HCT116 (cell line): ENCODE data around the gene TTYH1. TPM values are rescaled to one million over a fixed set of nuclear protein-coding genes. Genes with fewer than 3 reads are reported as not detected.

Experiments
- ATAC-seq: fragments of 200-7000 bp; cut with Tn5 transposase; 2 replicates; pipeline ENCODE4 v1.9.1; 2020; ENCODE audit warnings: mild to moderate bottlenecking, moderate library complexity
- BruUV-seq: library from RNA; stranded (reverse); fragments of 400-500 nt; replicated peaks from 2 replicates; lab custom pipeline; 2021; lab: Mats Ljungman, UMichigan
- CTCF ChIA-PET: fragments of 300-600 bp; sonication (Branson Sonifier 250); formaldehyde crosslinking; loops from one replicate; lab custom pipeline; 2021; ENCODE audit warnings: antibody characterized with exemption; lab: Charles Lee
- POLR2A ChIA-PET: fragments of 300-600, 350-600 bp; sonication (Branson Sonifier 250); formaldehyde crosslinking; loops from one replicate; lab custom pipeline; 2021; ENCODE audit warnings: antibody characterized with exemption; lab: Charles Lee
- RAD21 ChIA-PET, 2 experiments: fragments of 300-600 bp; sonication (Branson Sonifier 250); formaldehyde crosslinking; loops; one replicate each; lab custom pipeline; 2023; ENCODE audit warnings: low total read pairs in 2 of 2; ENCODE audit not compliant: uncharacterized antibody in 2 of 2, unreplicated experiment in 2 of 2, low non-redundant PET in 1 of 2; lab: Charles Lee
- DNase-seq: peaks from one replicate; pipeline ENCODE4 v3.0.0-alpha.2; 2010; ENCODE audit warnings: low read depth, low spot score
- H2AFZ ChIP-seq: fragments of 200-600 bp; shearing (Covaris generic), sonication (generic); 2 replicates; pipeline ENCODE4 v1.6.1; 2017; ENCODE audit warnings: low read depth, mixed run types, mixed read lengths, antibody characterized with exemption, low read length; ENCODE audit not compliant: poor library complexity, severe bottlenecking
- H3K27ac ChIP-seq: 2 replicates; pipeline ENCODE4 v1.5.1; 2012; ENCODE audit warnings: low read depth, low read length
- H3K27me3 ChIP-seq: fragments of 200-600 bp; sonication (generic); 2 replicates; pipeline ENCODE4 v1.6.1; 2016; ENCODE audit warnings: mixed run types, low read length, mixed read lengths; ENCODE audit not compliant: insufficient read depth
- H3K36me3 ChIP-seq, 2 experiments: fragments of 200-500 bp in 1 of 2; fragments of 200-600 bp in 1 of 2; sonication (Bioruptor generic) in 1 of 2; sonication (generic) in 1 of 2; 2 replicates each; pipeline versions ENCODE4 v1.5.1 to v1.6.1; 2014 to 2016; ENCODE audit warnings: low read length in 2 of 2, inconsistent platforms in 1 of 2, mixed read lengths in 1 of 2, mixed run types in 1 of 2; ENCODE audit not compliant: insufficient read depth in 2 of 2, control insufficient read depth in 1 of 2
- H3K4me1 ChIP-seq, 2 experiments: fragments of 200-600 bp in 1 of 2; sonication (generic) in 1 of 2; 2 replicates each; pipeline versions ENCODE4 v1.5.1 to v1.6.1; 2012 to 2017; ENCODE audit warnings: low read length in 2 of 2, inconsistent platforms in 1 of 2, mild to moderate bottlenecking in 1 of 2, mixed read lengths in 1 of 2, mixed run types in 1 of 2, moderate library complexity in 1 of 2; ENCODE audit not compliant: insufficient read depth in 2 of 2, control insufficient read depth in 1 of 2
- H3K4me2 ChIP-seq: fragments of 200-600 bp; sonication (generic); 2 replicates; pipeline ENCODE4 v1.6.1; 2017; ENCODE audit warnings: mixed run types, low read length, mixed read lengths
- H3K4me3 ChIP-seq, 2 experiments: fragments of 200-600 bp in 1 of 2; sonication (generic) in 1 of 2; replicated peaks in 1 of 2; 2 replicates each; pipeline ENCODE4 v1.5.1; 2011 to 2016; ENCODE audit warnings: low read length in 2 of 2, control low read depth in 1 of 2, low read depth in 1 of 2, mild to moderate bottlenecking in 1 of 2, mixed read lengths in 1 of 2, mixed run types in 1 of 2
- H3K79me2 ChIP-seq: fragments of 200-600 bp; sonication (generic); 2 replicates; pipeline ENCODE4 v1.6.1; 2017; ENCODE audit warnings: mild to moderate bottlenecking, mixed run types, low read length, moderate library complexity, mixed read lengths; ENCODE audit not compliant: insufficient read depth
- H3K9ac ChIP-seq: fragments of 200-600 bp; sonication (generic); 2 replicates; pipeline ENCODE4 v1.6.1; 2016; ENCODE audit warnings: low read length, mixed read lengths
- H3K9me2 ChIP-seq: fragments of 200-600 bp; sonication (generic), shearing (Covaris generic); 2 replicates; pipeline ENCODE4 v1.6.1; 2017; ENCODE audit warnings: mixed run types, mild to moderate bottlenecking, moderate library complexity; ENCODE audit not compliant: insufficient read depth
- H3K9me3 ChIP-seq, 2 experiments: fragments of 200-500 bp in 1 of 2; fragments of 200-600 bp in 1 of 2; sonication (Bioruptor generic) in 1 of 2; sonication (generic) in 1 of 2; 2 replicates each; pipeline ENCODE4 v1.6.1; 2014 to 2017; ENCODE audit warnings: low read length in 2 of 2, mixed read lengths in 2 of 2, inconsistent platforms in 1 of 2, low read depth in 1 of 2, mild to moderate bottlenecking in 1 of 2, mixed run types in 1 of 2, moderate library complexity in 1 of 2; ENCODE audit not compliant: control insufficient read depth in 1 of 2, insufficient read depth in 1 of 2
- H4K20me1 ChIP-seq: fragments of 200-600 bp; sonication (generic), shearing (Covaris generic); 2 replicates; pipeline ENCODE4 v1.6.1; 2017; ENCODE audit warnings: mixed run types, mild to moderate bottlenecking, moderate library complexity; ENCODE audit not compliant: insufficient read depth
- CBX3 ChIP-seq: IDR thresholded peaks from 2 replicates; pipeline ENCODE4 v1.6.1; 2012; ENCODE audit warnings: low read depth
- CEBPB ChIP-seq: IDR thresholded peaks from 2 replicates; pipeline ENCODE4 v1.6.1; 2012; ENCODE audit warnings: low read depth
- ELF1 ChIP-seq: IDR thresholded peaks from 2 replicates; pipeline ENCODE4 v1.6.1; 2012; ENCODE audit warnings: low read depth, borderline replicate concordance
- EZH2 ChIP-seq: fragments of 200-600 bp; sonication (generic); IDR thresholded peaks from 2 replicates; pipeline ENCODE4 v1.6.1; 2017; ENCODE audit warnings: antibody characterized with exemption, mixed run types
- FOSL1 ChIP-seq: IDR thresholded peaks from 2 replicates; pipeline ENCODE4 v1.6.1; 2012; ENCODE audit warnings: low read depth
- POLR2A ChIP-seq: IDR thresholded peaks from 2 replicates; pipeline ENCODE4 v1.7.0; 2011; ENCODE audit warnings: borderline replicate concordance; ENCODE audit not compliant: insufficient read depth, insufficient read length; ENCODE audit errors: extremely low read depth
- SIN3A ChIP-seq: IDR thresholded peaks from 2 replicates; pipeline ENCODE4 v1.6.1; 2012; ENCODE audit warnings: low read depth
- SP1 ChIP-seq: IDR thresholded peaks from 2 replicates; pipeline ENCODE4 v1.6.1; 2012; ENCODE audit warnings: low read depth
- SRF ChIP-seq: IDR thresholded peaks from 2 replicates; pipeline ENCODE4 v1.6.1; 2012; ENCODE audit warnings: low read depth
- TCF7L2 ChIP-seq: IDR thresholded peaks from 2 replicates; pipeline ENCODE4 v1.7.0; 2011; ENCODE audit warnings: borderline replicate concordance, inconsistent platforms; ENCODE audit not compliant: insufficient read depth, insufficient read length; ENCODE audit errors: extremely low read depth
- YY1 ChIP-seq: IDR thresholded peaks from 2 replicates; pipeline ENCODE4 v1.6.1; 2011; ENCODE audit warnings: low read length, low read depth, moderate library complexity, mild to moderate bottlenecking; ENCODE audit not compliant: insufficient replicate concordance; ENCODE audit errors: extremely low read depth
- intact Hi-C: fragments of 100-400 bp; cut with micrococcal nuclease; formaldehyde crosslinking; loops from 2 replicates; pipeline ENCODE4 v1.10.0; 2022
- total RNA-seq: library from RNA; stranded (reverse); gene quantifications from one replicate; pipeline ENCODE4 v1.2.1, GENCODE V29; 2021; ENCODE audit not compliant: unreplicated experiment
- TF ChIP-seq, protein P1 (sequence below): IDR thresholded peaks from 2 replicates; pipeline ENCODE4 v1.6.1; 2011; ENCODE audit warnings: mild to moderate bottlenecking, low read length, moderate library complexity; ENCODE audit not compliant: insufficient replicate concordance; ENCODE audit errors: extremely low read depth

Gene TTYH1
- total RNA-seq, 1 experiment from 2014 or later, result 0.37 TPM

DNA sequence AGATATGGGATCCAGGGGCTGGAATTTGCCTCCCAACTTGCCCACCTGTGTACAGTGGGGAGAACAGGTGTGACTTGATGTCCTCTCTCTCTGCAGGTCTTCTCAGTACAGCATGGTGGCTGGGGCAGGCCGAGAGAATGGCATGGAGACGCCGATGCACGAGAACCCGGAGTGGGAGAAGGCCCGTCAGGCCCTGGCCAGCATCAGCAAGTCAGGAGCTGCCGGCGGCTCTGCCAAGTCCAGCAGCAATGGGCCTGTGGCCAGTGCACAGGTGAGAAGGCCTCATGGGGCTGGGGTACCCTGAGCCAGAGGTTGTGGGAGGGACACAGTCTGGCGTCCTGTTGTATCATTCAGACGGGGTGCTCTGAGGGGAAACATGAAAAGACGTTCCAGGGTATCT is 36.7 kb downstream of the TTYH1 start:
- H2AFZ ChIP-seq, result no peak overlapping the region
- DNase-seq, result no peak
- intact Hi-C loops, result no loop called here
- TF ChIP-seq SRF, result no peak
- no peak for TF ChIP-seq SIN3A
- no peak for TF ChIP-seq YY1
- no peak for TF ChIP-seq CEBPB
- no peak for TF ChIP-seq ELF1
- no peak for TF ChIP-seq SP1
- TF ChIP-seq EZH2, result no peak
- TF ChIP-seq POLR2A, result no peak
- TF ChIP-seq TCF7L2, result no peak
- no peak for TF ChIP-seq CBX3
- TF ChIP-seq, protein P1, sequence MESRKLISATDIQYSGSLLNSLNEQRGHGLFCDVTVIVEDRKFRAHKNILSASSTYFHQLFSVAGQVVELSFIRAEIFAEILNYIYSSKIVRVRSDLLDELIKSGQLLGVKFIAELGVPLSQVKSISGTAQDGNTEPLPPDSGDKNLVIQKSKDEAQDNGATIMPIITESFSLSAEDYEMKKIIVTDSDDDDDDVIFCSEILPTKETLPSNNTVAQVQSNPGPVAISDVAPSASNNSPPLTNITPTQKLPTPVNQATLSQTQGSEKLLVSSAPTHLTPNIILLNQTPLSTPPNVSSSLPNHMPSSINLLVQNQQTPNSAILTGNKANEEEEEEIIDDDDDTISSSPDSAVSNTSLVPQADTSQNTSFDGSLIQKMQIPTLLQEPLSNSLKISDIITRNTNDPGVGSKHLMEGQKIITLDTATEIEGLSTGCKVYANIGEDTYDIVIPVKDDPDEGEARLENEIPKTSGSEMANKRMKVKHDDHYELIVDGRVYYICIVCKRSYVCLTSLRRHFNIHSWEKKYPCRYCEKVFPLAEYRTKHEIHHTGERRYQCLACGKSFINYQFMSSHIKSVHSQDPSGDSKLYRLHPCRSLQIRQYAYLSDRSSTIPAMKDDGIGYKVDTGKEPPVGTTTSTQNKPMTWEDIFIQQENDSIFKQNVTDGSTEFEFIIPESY, result no peak
- no peak for TF ChIP-seq FOSL1
- TF ChIP-seq, all 23 proteins: peak for 0
- H3K4me3 ChIP-seq, result no peak overlapping the region
- no peak overlapping the region for H3K9ac ChIP-seq
- ChIA-PET CTCF (no interaction called here), POLR2A (no interaction called here), RAD21 (no interaction called here)
- no peaks in the 10 kb centered on the region for H3K27me3 ChIP-seq
- H3K27ac ChIP-seq, result no peak overlapping the region
- H3K79me2 ChIP-seq, result peaks cover 97% of the 10 kb centered on the region
- no peaks in the 10 kb centered on the region for H3K9me2 ChIP-seq
- no peaks in the 10 kb centered on the region for H3K9me3 ChIP-seq
- no peak overlapping the region for H3K4me2 ChIP-seq
- no peak for ATAC-seq
- peaks cover 51 to 63% of the 10 kb centered on the region in 2 experiments; a peak in 3 of 4 replicates for H3K36me3 ChIP-seq
- H4K20me1 ChIP-seq, result peaks cover 7% of the 10 kb centered on the region; the same call in 1 of the 2 replicates
- no TSS peak for BruUV-seq
- peaks cover 12 to 22% of the 10 kb centered on the region in 2 experiments; a peak in 3 of 4 replicates for H3K4me1 ChIP-seq
